ENCODE data around the gene TMEM179.

TMEM179 gene

DNA sequence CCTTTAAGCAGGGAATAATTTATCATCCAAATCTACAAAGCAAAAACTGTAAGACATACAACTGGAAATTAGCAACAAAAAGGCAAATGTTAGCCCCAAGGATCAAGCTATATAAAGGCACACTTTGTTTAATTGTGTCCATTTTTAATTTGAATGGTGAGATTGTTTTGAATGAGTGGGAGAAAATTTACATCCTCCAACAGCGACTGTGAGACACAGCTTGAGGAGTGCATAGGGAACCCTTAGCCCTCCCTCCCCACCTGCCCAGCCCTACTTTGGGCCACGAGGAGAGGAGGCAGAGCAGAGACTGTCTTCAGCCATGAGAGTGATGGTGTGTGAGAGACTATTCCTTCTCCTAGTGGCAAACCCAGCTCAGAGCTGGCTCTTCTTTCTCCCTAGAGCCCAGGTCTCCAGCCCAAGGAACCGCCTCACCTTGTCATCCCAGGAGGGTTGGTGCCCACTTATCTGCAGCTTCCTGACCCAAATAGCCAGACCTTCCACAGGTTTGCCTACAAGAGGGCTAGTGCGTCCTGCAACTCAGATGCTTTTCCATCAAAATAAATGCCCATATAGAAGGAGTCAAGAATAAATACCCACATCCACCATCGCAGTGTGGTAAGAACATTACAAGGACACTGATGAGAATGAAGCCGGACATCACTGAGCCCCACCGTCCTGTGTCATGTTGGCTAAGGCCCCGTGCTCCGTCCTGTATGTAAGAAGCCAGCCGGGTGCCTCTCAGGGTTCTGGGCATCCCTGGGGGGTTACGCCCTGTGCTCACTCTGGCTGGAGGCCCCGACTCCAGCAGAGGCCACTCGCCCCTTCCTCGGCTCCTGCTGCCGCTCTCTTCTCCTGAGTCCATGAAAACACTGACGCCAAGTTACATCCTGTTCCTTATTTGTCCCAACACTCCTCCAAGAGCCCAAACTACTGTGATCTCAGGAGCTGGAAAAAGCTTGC, 61.4 kb downstream of the TMEM179 start:
- TF ChIP-seq POLR2AphosphoS5 (IDR thresholded peaks at IDR 0.05; ENCODE audit: low read depth, low read length) (no peak), FOXP2 (optimal IDR thresholded peaks at IDR 0.05; ENCODE audit: borderline replicate concordance, extremely low read depth, extremely low read length, insufficient read depth) (no peak), TAF1 (IDR thresholded peaks at IDR 0.05; ENCODE audit: borderline replicate concordance, insufficient read depth, low read length) (no peak), SIN3A (IDR thresholded peaks at IDR 0.05; ENCODE audit: borderline replicate concordance, insufficient read depth, low read length) (no peak), REST (IDR thresholded peaks at IDR 0.05; ENCODE audit: insufficient read depth in 1 of 2, low read depth in 2 of 2, low read length in 2 of 2) (no peak)

DNA sequence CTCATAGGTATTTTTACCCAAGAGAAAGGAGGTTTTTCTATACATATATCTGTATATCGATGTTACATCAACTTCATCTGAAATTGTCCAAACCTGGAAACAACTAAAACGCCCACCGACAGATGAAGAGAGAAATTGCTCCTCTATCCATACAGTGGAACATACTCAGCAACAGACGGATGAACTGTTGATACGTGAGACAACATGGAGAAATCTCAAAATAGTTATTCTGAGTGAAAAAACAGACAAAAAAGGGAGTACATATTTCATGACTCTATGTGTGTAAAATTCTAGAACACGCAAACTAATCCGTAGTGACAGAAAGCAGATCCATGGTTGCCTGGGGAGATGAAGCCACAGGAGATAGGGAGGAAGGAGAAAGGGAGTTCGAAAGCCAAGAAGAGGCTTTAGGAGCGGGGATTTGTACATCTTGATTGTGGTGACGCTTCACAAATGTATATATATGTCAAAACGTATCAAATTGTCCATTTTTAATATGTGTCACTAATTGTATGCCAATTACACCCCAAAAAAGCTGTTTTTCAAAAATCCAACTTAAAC, 62.6 kb downstream of the TMEM179 start:
- no peak for TF ChIP-seq TAF1 (IDR thresholded peaks at IDR 0.05; ENCODE audit: borderline replicate concordance, insufficient read depth, low read length)
- no peak for TF ChIP-seq REST (IDR thresholded peaks at IDR 0.05; ENCODE audit: insufficient read depth in 1 of 2, low read depth in 2 of 2, low read length in 2 of 2)
- no peak for TF ChIP-seq FOXP2 (optimal IDR thresholded peaks at IDR 0.05; ENCODE audit: borderline replicate concordance, extremely low read depth, extremely low read length, insufficient read depth)
- TF ChIP-seq POLR2AphosphoS5 (IDR thresholded peaks at IDR 0.05; ENCODE audit: low read depth, low read length) = no peak
- no peak for TF ChIP-seq SIN3A (IDR thresholded peaks at IDR 0.05; ENCODE audit: borderline replicate concordance, insufficient read depth, low read length)
